Activated CD4-positive, alpha-beta T cell treated with anti-CD3 and anti-CD28 coated beads for 24 hours (primary cell): ENCODE results near the gene CDH3.

Experiments
- DNase-seq, 2 donors: peaks; one replicate each; pipeline ENCODE4 v3.0.0-alpha.2; 2020; ENCODE audit warnings: low read depth in 2 of 2

The CDH3 gene

GRCh38 chr16:68644715-68645493 lies at the start of gene CDH3:
CDH3 (plus strand) TSS chr16:68645310; CDS start chr16:68645380, 70 bp downstream.
- DNase-seq = no peak

DNA sequence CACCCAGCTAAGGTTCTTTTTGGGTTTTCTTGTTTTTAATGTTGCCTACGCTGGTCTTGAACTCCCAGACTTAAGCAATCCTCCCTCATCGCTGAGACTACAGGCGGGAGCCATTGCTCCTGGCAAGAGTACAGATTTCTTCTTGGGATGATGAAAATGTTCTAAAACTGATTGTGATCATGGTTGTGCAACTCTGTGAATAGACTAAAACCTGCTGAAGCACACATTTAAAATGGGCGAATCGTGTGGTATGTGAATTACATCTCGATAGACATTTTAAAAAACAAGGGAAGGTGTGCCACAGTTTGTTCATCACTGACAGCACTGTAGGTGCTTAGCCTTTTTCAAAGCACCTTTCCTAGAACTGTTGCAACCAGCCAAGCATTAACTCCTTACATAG lies 48.8 kb upstream of the CDH3 start:
- DNase-seq = no peak

- no peak for DNase-seq
These were observed 45.5 kb upstream of the CDH3 start for GRCh38 chr16:68599586-68599985.

DNA sequence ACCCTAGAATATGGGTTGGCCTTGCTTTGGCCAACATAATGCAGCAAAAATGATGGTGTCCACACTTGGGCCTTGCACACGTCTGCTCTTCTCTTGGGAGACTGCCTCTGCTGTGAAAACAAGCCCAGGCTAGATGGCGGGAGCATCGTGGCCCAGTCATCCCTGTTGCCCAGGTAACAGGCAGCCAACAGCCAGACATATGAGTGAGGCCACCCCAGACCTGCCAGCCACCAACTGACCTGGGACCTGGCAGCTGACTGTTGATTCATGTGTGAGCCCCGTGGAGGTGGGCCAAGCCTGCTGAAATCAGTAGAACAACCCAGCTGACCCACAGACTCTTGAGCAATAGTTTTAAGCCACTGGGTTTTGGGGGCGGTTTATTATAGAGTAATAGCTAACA lies 39.4 kb upstream of the CDH3 start:
- no peak for DNase-seq

DNA sequence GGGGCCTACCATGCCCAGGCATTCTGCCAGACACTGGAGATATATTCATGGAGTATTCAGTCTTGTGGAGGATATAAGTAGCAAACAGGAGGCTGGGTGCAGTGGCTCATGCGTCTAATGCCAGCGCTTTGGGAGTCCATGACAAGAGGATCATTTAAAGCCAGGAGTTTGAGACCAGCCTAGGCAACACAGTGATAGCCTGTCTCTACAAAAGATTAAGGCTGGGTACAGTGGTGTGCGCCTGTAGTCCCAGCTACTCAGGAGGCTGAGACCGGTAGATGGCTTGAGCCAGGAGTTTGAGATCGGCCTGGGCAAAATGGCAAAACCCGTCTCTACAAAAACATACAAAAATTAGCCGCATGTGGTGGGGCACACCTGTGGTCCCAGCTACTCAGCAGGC lies 37.7 kb upstream of the CDH3 start:
- no peak for DNase-seq

GRCh38 chr16:68608330-68608729 lies 36.8 kb upstream of the CDH3 start:
- no peak for DNase-seq

GRCh38 chr16:68612996-68613395 lies 32.1 kb upstream of the CDH3 start:
- no peak for DNase-seq

DNA sequence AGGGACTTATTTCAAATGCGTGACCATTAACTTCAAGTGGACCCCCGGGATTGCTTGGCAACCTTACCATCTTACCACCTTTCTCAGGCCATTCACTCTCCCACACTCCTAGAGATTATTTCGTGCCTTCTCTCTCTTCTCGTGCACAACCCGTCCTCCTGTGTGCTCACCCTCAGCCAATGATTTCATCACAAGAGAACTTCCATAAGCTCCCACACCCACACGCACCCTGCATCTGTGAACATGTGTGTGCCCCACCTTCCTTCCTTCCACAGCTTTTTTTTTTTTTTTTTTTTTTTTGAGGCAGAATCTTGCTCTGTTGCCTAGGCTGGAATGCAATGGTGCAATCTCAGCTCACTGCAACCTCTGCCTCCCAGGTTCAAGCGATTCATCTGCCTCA lies 27.4 kb upstream of the CDH3 start:
- no peak for DNase-seq

- no peak for DNase-seq
These were observed 18.6 kb upstream of the CDH3 start for GRCh38 chr16:68626557-68626956.

DNA sequence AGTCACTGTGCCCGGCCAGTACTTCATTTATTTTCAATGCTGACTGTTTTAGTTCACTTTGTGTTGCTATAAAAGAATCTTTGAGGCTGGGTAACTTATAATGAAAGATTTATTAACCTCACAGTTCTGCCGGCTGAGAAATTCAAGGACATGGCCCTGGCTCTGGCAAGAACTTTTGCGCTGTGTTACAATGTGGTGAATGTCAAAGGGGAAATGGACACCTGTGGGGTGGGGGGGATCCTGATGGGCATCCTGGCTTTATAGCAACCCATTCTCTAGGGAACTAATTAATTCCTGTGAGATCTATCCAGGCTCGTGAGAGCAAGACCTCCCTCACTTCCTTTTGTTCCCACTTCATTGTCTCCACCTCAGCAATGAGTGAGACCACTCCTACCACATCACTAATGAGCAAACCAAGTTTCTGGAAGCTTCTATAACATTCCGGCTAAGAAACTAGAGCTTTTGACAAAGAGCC lies 17.1 kb upstream of the CDH3 start:
- DNase-seq = no peak

GRCh38 chr16:68629351-68629910 lies 15.7 kb upstream of the CDH3 start:
- DNase-seq = no peak

DNA sequence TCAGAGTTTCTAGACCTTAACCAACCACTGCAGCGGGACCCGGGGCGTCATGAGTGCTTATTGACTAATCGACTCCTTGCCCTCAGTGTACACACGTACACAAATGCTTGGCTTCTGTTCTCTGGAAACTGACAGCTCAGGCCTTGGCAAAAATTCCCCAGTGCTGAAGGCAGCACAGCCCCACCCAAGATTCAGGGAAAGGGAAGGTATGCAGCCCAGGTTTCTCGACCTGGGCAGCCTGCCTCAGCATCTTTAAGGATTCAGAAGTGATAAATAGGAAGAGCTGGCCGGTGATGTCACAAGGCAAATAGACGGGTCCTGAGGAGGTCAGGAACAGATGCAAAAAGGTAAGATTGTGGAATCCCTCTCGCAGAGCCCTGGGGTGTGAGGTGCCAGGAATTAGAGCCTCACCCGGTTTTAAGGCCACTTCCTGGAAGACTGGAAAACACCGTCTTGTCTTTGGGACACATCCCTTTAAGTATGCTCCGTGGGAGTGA lies 9.0 kb upstream of the CDH3 start:
- no peak for DNase-seq

GRCh38 chr16:68636818-68637217 lies 8.3 kb upstream of the CDH3 start:
- DNase-seq = no peak

DNA sequence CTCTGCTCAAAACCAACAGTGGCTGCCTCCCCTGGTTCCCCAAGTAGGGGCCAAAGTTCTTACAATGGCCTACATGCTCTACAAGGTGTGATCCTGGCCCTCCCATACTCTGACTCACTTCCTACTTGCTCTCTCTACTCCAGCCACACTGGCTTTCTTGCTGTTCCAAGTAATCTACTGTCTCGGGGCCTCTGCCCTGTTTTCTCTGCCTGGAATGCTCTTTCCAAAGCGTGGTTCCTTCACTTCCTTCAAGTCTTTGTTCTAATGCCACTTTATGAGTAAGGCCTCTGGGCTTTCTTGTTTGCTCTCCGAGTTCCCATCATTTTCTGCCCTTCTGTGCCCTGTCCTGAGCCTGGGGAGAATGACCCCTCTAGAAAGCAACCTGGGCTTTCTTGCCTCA lies 4.1 kb upstream of the CDH3 start:
- no peak for DNase-seq

GRCh38 chr16:68642047-68642435 lies 3.1 kb upstream of the CDH3 start:
- DNase-seq = no peak

DNA sequence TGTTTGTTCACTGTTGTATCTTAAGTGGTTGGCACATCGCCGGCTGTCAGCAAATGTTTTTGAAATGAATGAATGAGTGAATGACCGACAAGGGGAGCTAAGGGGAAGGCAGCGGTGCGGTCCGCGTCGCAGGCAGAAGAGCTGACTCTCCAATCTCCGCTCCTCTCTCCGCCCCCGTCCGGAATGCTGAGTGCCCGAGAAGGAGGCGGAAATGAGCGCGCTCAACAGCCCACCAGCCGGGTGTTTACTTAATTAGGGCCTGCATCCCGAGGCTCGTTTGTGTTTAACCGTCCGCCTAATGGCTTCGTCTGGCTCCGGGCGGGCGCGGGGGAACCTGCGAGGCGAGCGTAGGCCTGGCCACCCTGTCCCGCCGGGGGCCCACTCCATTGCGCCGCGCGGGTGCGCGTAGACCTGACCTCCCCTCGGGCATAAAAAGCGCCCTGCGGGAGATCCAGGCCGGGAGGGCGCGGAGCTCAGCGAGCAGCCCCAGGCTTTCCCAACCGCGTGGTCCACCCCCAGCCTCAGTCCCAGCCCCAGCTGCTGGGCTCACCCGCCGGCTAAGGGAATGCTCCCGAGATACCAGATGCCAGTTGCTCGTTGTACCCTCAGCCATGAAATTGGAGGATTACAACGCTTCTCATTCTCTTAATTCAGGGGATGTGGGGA lies 2.5 kb upstream of the CDH3 start:
- DNase-seq = no peak

- DNase-seq = no peak
These were observed 1.9 kb upstream of the CDH3 start for GRCh38 chr16:68643227-68643626.

- DNase-seq = no peak
These were observed 1.3 kb upstream of the CDH3 start for GRCh38 chr16:68643847-68644246.

GRCh38 chr16:68644296-68644695 lies 814 bp upstream of the CDH3 start:
- no peak for DNase-seq

GRCh38 chr16:68645494-68646388 lies 631 bp downstream of the CDH3 start:
- no peak for DNase-seq

DNA sequence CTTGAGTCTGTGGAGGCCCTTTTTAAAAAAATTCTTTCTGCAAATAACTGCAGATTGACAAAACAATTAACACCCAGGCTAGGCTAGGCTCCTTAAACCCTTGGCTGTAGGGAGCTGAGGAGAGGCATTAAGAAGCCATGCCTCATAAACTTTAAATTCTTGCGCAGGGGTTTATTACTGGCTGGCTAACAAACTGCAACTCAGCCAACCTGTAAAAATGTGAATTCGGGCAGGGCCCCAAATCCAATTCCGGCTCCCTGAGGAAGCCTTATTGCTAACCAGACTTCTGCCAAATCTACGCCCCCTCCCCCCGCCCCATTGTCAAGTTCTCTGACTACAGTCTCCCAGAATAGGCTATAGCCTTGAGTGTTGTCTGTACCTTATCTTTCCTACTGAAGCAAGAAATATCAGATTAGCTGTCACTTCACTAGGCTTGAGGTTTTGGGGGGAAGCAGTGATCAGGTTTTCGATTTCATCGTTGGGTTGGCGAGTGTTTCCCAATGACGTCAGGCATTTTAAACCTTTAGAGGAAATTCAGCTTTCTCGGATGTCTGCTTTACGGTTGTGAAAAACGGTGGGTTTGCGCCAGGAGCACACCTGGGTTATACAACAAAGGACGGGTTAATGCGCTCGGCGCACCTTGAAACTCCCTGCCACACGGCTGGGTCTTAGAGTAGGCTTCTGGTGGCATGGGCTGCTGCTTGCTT lies 2.0 kb downstream of the CDH3 start:
- no peak for DNase-seq
